GM23338 (cell line): ENCODE results near the gene GLI3. TPM values are rescaled to one million over a fixed set of nuclear protein-coding genes. Genes with fewer than 3 reads are reported as not detected.

Experiments used
- ATAC-seq: fragments of 200-7000 bp; cut with Tn5 transposase; 3 replicates; pipeline ENCODE4 v1.9.1; 2020
- DNase-seq: peaks from one replicate; pipeline ENCODE4 v3.0.0-alpha.2; 2015; ENCODE audit warnings: low spot score
- H2AFZ ChIP-seq: fragments of 200-600 bp; sonication (generic); 2 replicates; pipeline ENCODE4 v1.8.0; 2016; ENCODE audit warnings: antibody characterized with exemption, mild to moderate bottlenecking, moderate library complexity
- H3F3A ChIP-seq: fragments of 200-600 bp; sonication (generic); replicated peaks from 2 replicates; pipeline ENCODE4 v1.8.0; 2017; ENCODE audit warnings: antibody characterized with exemption, mixed run types, low read depth
- H3K27ac ChIP-seq: fragments of 200-600 bp; sonication (generic); 2 replicates; pipeline ENCODE4 v1.6.1; 2016; ENCODE audit warnings: low read depth
- H3K27me3 ChIP-seq: fragments of 200-600 bp; sonication (generic); 2 replicates; pipeline ENCODE4 v1.8.0; 2016; ENCODE audit warnings: mild to moderate bottlenecking, mixed run types, moderate library complexity; ENCODE audit not compliant: insufficient read depth
- H3K36me3 ChIP-seq: fragments of 200-600 bp; sonication (generic); 2 replicates; pipeline ENCODE4 v1.8.0; 2016; ENCODE audit warnings: mild to moderate bottlenecking; ENCODE audit not compliant: insufficient read depth
- H3K4me1 ChIP-seq: fragments of 200-600 bp; sonication (generic); 2 replicates; pipeline ENCODE4 v1.8.0; 2016; ENCODE audit warnings: mild to moderate bottlenecking, moderate library complexity; ENCODE audit not compliant: insufficient read depth
- H3K4me2 ChIP-seq: fragments of 200-600 bp; sonication (generic); 2 replicates; pipeline ENCODE4 v1.7.1; 2017; ENCODE audit warnings: mixed run types
- H3K4me3 ChIP-seq: fragments of 200-600 bp; sonication (generic); 2 replicates; pipeline ENCODE4 v1.6.1; 2016; ENCODE audit warnings: mixed run types
- H3K79me2 ChIP-seq: fragments of 200-600 bp; sonication (generic); replicated peaks from 2 replicates; pipeline ENCODE4 v1.8.0; 2017; ENCODE audit warnings: mild to moderate bottlenecking; ENCODE audit not compliant: insufficient read depth
- H3K9me2 ChIP-seq: fragments of 200-600 bp; sonication (generic); 2 replicates; pipeline ENCODE4 v1.8.0; 2017; ENCODE audit not compliant: insufficient read depth
- H4K20me1 ChIP-seq: fragments of 200-600 bp; sonication (generic); replicated peaks from 2 replicates; pipeline ENCODE4 v1.8.0; 2017; ENCODE audit warnings: mild to moderate bottlenecking; ENCODE audit not compliant: insufficient read depth
- H3K27ac Mint-ChIP-seq: 2 replicates; pipeline ENCODE4 v1.8.0; 2020; ENCODE audit warnings: inconsistent platforms, mild to moderate bottlenecking, moderate library complexity, mixed read lengths
- H3K27me3 Mint-ChIP-seq: 3 replicates; pipeline ENCODE4 v1.8.0; 2022; ENCODE audit warnings: low read depth, mild to moderate bottlenecking, moderate library complexity, mixed read lengths, inconsistent platforms; ENCODE audit not compliant: insufficient read depth, poor library complexity
- H3K36me3 Mint-ChIP-seq: 3 replicates; pipeline ENCODE4 v1.8.0; 2021; ENCODE audit warnings: low read depth, mild to moderate bottlenecking, inconsistent platforms, moderate library complexity, mixed read lengths
- H3K4me1 Mint-ChIP-seq: 3 replicates; pipeline ENCODE4 v1.8.0; 2020; ENCODE audit warnings: mild to moderate bottlenecking, inconsistent platforms, mixed read lengths
- H3K4me3 Mint-ChIP-seq: 3 replicates; pipeline ENCODE4 v1.8.0; 2021; ENCODE audit warnings: moderate library complexity, mild to moderate bottlenecking, inconsistent platforms, mixed read lengths
- H3K9me3 Mint-ChIP-seq: 3 replicates; pipeline ENCODE4 v1.8.0; 2020; ENCODE audit warnings: moderate library complexity, mild to moderate bottlenecking, inconsistent platforms, mixed read lengths
- CREB1 ChIP-seq: fragments of 250-450 bp; sonication (Bioruptor Pico); IDR thresholded peaks from 2 replicates; pipeline ENCODE4 v1.5.0; 2020; ENCODE audit warnings: low read depth, mild to moderate bottlenecking, moderate library complexity
- EZH2 ChIP-seq: fragments of 200-600 bp; sonication (generic); IDR thresholded peaks from one replicate; pipeline ENCODE4 v1.8.0; 2017; ENCODE audit warnings: antibody characterized with exemption, mild to moderate bottlenecking, low read depth; ENCODE audit not compliant: unreplicated experiment
- JUNB ChIP-seq: IDR thresholded peaks from one replicate; pipeline ENCODE4 v1.6.1; 2016; ENCODE audit warnings: antibody characterized with exemption; ENCODE audit not compliant: unreplicated experiment
- POLR2AphosphoS5 ChIP-seq: IDR thresholded peaks from 2 replicates; pipeline ENCODE4 v1.6.1; 2016; ENCODE audit warnings: antibody characterized with exemption, low read depth
- STAT1 ChIP-seq: IDR thresholded peaks from one replicate; pipeline ENCODE4 v1.6.1; 2016; ENCODE audit warnings: antibody characterized with exemption; ENCODE audit not compliant: unreplicated experiment
- ZNF331 ChIP-seq: fragments of 250-450 bp; sonication (Bioruptor Pico); IDR thresholded peaks from 2 replicates; pipeline ENCODE4 v1.5.0; 2020; ENCODE audit warnings: low read depth, mild to moderate bottlenecking, moderate library complexity
- polyA plus RNA-seq: library from polyadenylated mRNA; unstranded; fragments of >200 nt; fragmentation: Nextera tagmentation; extraction: Ambion mirVana; gene quantifications from 2 replicates; pipeline ENCODE4 v1.2.1, GENCODE V29; 2016
- total RNA-seq: library from RNA; depleted of rRNA; stranded (reverse); fragments of >200 nt; shearing (Covaris generic); gene quantifications from 2 replicates; pipeline ENCODE4 v1.2.3, GENCODE V29; 2014
- TF ChIP-seq, protein P1 (sequence below): fragments of 250-450 bp; sonication (Bioruptor Pico); IDR thresholded peaks from 2 replicates; pipeline ENCODE4 v1.5.0; 2020; ENCODE audit warnings: mild to moderate bottlenecking, moderate library complexity
- TF ChIP-seq, protein P2 (sequence below), 2 experiments: fragments of 200-600 bp in 1 of 2; sonication (generic) in 1 of 2; conservative IDR thresholded peaks; 2 replicates each; pipeline versions ENCODE4 v1.5.1 to v1.6.1; 2016 to 2017; ENCODE audit warnings: antibody characterized with exemption in 2 of 2, low read depth in 2 of 2, mild to moderate bottlenecking in 2 of 2, moderate library complexity in 1 of 2

Gene GLI3
- total and polyA plus RNA-seq, 2 experiments from 2014 or later = 16.1 to 17.9 TPM

DNA sequence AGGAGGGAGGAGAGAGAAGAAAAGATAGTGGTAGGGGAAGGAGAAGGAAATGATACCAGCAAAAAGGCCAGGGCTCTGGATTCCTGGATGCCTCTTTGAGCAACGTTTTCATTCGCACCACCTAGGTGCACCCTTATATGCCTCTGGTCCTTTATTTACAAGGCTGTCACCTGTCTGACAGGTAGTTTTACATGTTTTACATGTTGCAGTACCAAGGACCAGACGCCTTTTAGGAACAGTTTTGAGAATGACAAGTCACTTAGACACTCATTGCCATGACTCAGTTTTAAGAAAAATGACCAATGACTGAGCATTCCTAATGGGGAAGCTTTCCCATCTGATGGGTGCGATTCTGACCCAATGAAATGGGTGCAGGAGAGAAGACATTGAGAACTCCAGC is 119.8 kb downstream of the GLI3 start (continued):
- TF ChIP-seq, protein P1, sequence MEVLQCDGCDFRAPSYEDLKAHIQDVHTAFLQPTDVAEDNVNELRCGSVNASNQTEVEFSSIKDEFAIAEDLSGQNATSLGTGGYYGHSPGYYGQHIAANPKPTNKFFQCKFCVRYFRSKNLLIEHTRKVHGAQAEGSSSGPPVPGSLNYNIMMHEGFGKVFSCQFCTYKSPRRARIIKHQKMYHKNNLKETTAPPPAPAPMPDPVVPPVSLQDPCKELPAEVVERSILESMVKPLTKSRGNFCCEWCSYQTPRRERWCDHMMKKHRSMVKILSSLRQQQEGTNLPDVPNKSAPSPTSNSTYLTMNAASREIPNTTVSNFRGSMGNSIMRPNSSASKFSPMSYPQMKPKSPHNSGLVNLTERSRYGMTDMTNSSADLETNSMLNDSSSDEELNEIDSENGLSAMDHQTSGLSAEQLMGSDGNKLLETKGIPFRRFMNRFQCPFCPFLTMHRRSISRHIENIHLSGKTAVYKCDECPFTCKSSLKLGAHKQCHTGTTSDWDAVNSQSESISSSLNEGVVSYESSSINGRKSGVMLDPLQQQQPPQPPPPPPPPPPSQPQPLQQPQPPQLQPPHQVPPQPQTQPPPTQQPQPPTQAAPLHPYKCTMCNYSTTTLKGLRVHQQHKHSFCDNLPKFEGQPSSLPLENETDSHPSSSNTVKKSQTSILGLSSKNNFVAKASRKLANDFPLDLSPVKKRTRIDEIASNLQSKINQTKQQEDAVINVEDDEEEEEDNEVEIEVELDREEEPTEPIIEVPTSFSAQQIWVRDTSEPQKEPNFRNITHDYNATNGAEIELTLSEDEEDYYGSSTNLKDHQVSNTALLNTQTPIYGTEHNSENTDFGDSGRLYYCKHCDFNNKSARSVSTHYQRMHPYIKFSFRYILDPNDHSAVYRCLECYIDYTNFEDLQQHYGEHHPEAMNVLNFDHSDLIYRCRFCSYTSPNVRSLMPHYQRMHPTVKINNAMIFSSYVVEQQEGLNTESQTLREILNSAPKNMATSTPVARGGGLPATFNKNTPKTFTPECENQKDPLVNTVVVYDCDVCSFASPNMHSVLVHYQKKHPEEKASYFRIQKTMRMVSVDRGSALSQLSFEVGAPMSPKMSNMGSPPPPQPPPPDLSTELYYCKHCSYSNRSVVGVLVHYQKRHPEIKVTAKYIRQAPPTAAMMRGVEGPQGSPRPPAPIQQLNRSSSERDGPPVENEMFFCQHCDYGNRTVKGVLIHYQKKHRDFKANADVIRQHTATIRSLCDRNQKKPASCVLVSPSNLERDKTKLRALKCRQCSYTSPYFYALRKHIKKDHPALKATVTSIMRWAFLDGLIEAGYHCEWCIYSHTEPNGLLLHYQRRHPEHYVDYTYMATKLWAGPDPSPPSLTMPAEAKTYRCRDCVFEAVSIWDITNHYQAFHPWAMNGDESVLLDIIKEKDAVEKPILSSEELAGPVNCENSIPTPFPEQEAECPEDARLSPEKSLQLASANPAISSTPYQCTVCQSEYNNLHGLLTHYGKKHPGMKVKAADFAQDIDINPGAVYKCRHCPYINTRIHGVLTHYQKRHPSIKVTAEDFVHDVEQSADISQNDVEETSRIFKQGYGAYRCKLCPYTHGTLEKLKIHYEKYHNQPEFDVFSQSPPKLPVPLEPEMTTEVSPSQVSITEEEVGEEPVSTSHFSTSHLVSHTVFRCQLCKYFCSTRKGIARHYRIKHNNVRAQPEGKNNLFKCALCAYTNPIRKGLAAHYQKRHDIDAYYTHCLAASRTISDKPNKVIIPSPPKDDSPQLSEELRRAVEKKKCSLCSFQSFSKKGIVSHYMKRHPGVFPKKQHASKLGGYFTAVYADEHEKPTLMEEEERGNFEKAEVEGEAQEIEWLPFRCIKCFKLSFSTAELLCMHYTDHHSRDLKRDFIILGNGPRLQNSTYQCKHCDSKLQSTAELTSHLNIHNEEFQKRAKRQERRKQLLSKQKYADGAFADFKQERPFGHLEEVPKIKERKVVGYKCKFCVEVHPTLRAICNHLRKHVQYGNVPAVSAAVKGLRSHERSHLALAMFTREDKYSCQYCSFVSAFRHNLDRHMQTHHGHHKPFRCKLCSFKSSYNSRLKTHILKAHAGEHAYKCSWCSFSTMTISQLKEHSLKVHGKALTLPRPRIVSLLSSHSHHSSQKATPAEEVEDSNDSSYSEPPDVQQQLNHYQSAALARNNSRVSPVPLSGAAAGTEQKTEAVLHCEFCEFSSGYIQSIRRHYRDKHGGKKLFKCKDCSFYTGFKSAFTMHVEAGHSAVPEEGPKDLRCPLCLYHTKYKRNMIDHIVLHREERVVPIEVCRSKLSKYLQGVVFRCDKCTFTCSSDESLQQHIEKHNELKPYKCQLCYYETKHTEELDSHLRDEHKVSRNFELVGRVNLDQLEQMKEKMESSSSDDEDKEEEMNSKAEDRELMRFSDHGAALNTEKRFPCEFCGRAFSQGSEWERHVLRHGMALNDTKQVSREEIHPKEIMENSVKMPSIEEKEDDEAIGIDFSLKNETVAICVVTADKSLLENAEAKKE (CRISPR knock-in tag) = no peak
- TF ChIP-seq CREB1 (CRISPR knock-in tag) = no peak

DNA sequence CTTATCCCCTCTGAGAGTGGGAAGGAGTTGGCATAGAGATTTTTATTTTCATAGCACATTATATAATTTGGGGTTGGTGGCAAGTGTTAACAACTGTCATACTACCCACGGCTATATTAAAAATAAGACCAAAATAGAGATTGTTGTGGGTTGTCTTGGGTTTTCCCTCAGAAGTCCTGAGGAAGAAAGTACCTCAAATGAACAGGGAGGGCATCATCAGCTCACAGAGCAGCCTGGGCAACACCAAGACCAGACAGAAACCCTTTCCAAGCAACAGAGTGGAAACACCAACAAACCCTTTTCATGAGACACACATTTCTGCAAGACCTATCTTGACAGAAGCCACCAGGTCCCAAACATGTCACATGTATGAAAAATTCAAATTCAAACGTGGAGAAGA is 121.2 kb downstream of the GLI3 start:
- Mint-ChIP-seq H3K4me1 (peaks cover 3% of the 10 kb centered on the region; the same call in 2 of the 3 replicates), H3K4me3 (no peak overlapping the region), H3K27me3 (no peaks in the 10 kb centered on the region), H3K27ac (no peak overlapping the region), H3K9me3 (no peaks in the 10 kb centered on the region), H3K36me3 (no peaks in the 10 kb centered on the region)
- TF ChIP-seq, protein P1 (CRISPR knock-in tag) = no peak
- TF ChIP-seq, protein P2, sequence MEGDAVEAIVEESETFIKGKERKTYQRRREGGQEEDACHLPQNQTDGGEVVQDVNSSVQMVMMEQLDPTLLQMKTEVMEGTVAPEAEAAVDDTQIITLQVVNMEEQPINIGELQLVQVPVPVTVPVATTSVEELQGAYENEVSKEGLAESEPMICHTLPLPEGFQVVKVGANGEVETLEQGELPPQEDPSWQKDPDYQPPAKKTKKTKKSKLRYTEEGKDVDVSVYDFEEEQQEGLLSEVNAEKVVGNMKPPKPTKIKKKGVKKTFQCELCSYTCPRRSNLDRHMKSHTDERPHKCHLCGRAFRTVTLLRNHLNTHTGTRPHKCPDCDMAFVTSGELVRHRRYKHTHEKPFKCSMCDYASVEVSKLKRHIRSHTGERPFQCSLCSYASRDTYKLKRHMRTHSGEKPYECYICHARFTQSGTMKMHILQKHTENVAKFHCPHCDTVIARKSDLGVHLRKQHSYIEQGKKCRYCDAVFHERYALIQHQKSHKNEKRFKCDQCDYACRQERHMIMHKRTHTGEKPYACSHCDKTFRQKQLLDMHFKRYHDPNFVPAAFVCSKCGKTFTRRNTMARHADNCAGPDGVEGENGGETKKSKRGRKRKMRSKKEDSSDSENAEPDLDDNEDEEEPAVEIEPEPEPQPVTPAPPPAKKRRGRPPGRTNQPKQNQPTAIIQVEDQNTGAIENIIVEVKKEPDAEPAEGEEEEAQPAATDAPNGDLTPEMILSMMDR (conservative IDR thresholded peaks at IDR 0.05; ENCODE audit: low read depth in 2 of 2) = 0 out of 4 replicates have a peak, but pooled peaks of 1 of the 2 experiments have one; percentile 8
- TF ChIP-seq CREB1 (CRISPR knock-in tag) (no peak), JUNB (no peak), ZNF331 (CRISPR knock-in tag) (no peak), EZH2 (no peak), POLR2AphosphoS5 (no peak), STAT1 (no peak)
- H3K27ac ChIP-seq = no peak overlapping the region
- no peaks in the 10 kb centered on the region for H3K27me3 ChIP-seq
- no peak overlapping the region for H3K4me2 ChIP-seq
- no peaks in the 10 kb centered on the region for H3K36me3 ChIP-seq
- no peaks in the 10 kb centered on the region for H3K9me2 ChIP-seq
- no peaks in the 10 kb centered on the region for H3F3A ChIP-seq
- no peak overlapping the region for H2AFZ ChIP-seq
- H3K4me3 ChIP-seq = no peak overlapping the region
- H3K79me2 ChIP-seq = no peaks in the 10 kb centered on the region; the same call in 1 of the 2 replicates
- H4K20me1 ChIP-seq = peaks cover 2% of the 10 kb centered on the region
- no peaks in the 10 kb centered on the region; the same call in 1 of the 2 replicates for H3K4me1 ChIP-seq
- ATAC-seq = peak; percentile 44
- DNase-seq = no peak
